GM19328 (cell line): ENCODE results near the gene C11orf21.
"Not testable (repeated sequence)": the region's sequence is repeated elsewhere in the genome, so short reads cannot be mapped to it uniquely, and the experiment has no call there.

Source experiments
- ATAC-seq: cut with Tn5 transposase; IDR thresholded peaks from one replicate; pipeline ENCODE4 v1.9.1; 2021; ENCODE audit warnings: mild to moderate bottlenecking, moderate library complexity; ENCODE audit not compliant: unreplicated experiment

C11orf21 gene

DNA sequence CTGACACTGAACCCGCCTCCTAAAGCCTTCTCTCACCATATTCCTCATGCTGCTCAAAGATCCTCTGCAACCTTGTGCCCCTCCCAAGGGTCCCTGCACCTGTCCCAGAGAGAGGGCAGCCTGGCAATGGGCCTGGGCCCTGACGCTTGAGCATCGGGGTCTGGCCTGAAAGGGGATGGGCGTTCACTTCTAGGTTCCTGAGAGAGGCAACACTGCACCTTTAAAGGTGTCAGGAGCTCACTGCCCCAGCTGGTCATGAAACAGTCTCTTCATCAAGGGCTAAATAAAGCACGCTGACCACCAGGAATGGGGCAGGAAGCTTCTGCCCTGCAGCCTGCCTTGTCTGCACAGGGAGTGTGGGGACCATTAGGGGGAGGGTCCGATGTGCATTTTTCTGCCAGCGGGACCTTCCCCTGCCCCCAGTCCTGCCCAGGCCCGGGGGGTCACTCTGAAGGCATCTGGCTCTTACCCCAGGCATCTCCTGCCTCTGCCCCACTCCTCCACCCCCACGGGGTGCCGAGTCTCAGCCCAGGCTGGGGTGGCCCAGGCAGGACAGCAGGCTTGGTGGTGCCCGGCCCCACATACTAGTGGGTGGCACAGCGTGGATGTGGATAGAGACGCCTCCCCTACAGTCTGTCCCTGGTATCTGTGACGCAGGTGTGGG lies 3.5 kb downstream of the C11orf21 start:
- ATAC-seq = no peak

DNA sequence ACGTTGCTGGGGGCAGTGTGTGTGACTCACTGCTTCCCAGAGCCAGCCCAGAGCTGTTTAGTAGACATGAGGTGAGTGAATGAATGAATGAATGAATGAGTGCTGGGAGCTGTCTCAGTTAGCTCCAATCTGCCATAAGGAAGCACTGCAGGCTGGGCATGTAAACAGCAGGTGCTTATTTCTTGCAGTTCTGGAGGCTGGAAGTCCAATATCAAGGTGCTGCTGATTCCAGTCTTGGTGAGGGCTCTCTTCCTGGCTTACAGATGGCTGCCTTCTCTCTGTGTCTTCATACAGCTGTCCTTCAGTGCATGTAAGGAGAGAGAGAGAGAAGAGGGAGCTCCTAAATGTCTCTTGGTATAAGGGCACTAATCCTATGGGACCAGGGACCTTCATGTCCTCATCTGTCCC lies 4.1 kb downstream of the C11orf21 start:
- ATAC-seq = no peak

DNA sequence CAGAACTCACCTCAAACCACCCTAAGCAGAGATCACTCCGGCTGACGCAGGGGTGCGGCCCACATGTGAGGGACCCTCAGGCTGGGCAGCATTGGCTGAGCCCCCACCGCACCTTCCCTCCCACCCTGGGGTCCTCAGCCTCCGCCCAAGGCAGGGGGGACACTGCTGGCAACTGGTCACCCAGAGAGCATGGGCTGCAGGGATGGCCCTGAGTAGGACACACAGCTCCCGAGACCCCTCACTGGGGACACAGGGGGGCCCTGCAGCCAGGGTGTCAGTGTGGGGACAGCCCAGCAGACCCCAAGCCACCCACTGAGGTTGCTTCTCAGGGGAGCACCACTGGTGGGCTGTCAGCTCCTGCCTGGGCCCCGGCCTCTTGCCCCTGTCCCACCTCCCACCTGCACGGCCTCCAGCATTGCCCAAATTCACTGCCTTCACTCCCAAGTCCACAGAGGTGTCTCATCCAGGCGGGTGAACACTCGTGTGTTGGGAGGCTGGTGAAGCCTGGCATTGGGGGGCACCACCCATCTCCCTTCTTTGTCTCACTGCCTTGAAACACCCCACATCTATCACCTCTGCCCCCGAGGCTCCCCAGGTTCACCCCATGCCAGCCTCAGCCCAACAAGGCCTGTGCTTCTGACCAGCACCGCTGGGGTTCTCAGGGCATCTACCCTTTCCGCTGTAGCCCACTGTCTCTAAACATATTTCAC lies 4.7 kb downstream of the C11orf21 start:
- ATAC-seq = no peak

DNA sequence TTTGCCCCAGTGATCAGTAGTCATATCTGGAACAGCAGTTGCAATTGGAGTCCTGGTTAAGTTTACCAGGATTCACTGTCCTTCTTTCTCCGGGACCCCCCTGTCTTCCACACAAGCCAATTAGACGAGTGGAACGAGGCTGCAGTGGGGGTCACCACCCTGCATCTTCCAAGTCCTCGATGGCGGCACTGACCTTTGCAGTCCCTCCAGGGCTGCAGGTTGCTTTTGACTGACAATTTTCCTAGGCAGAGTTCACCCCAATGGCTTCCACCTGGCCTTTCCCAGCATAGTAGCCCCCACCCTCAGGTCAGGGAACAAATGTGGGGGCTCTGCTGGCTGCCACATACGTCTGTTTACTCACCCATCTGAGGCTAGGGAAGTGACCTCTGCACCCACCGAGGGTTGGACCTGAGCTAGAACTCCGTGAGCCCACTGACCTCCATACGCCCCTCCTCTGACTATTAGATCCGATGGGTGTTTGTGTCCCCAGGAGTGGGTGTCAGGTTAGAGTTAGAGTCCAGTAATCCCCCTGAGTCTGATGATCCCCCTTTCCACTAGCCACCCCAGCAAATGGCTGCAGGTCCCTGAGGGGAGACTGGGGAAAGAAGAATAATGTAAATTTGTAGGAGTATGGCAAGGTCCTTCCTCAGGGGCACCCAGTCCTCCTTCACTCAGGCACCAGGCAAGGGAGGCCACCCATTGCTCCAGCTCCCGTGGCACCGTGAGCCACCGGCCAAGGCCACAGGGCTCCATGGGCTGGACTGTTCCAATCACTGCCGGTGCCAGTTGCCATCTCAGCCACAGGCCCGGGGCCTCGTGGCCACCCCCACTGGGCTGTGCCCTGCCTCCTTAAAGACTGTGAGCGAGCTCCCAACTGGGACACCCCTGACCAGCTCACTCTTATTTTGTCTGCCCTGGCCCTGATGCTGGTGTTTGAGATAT lies 5.5 kb downstream of the C11orf21 start:
- no peak for ATAC-seq

DNA sequence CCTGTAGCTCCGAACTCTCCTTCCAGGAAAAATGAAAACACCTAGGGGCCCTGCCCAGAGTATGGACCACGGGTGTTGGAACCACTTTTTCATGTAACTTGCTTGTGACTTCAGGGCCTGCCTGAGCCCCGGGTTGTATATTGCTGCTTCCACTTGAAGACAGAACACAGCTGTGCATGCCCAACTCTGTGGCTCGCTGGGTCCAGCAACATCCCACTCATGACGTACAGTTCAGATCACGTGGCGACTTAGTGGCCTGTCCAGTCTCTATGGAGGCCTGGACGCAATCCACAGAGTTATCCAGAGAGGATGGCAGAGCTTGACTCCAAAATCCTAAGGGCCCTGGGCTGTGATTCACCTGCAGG lies 6.8 kb downstream of the C11orf21 start:
- ATAC-seq = no peak

DNA sequence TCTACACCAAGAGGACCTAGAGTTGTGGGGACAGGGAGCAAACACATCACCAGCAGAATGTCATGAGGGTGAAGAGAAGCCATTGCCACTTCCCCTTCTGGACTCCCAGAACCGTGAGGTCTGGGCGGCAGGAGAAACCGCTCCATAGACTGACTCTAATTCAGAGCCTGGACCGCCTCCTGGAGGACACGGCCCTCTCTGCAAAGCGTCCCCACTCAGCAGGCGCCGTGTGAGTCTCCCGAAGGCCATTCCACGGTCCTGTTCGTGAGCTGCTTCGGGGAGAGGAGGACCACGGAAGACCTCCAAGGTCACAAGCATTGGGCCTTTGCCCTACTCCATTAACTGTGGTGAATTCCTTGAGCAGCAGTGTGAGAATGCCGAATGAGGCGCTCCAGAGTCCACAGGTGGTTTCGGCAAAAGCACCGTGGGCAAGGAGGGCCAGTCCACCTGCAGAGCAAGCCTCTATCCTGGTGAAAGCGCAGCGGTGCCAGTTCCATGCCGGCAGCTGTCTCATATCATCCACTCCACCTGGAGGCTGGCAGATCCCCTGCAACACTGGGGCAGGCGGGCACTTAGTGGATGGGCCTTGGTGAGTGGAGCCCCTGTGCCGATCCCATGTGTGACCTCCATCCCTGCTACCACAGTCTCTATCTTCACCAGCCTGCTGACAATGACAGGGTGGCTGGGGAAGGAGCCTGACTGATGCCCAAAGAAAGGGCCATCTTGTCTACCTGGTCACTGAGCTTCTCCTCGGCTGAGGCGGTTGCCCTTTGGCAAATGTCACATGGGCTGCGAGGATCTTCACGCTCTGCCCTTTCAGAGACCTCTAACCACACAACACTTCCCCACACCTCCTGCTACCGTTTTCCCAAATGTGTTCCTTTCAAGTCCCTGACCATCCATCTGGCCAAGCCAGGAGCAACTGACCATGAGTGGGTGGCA lies 7.5 kb downstream of the C11orf21 start:
- ATAC-seq = no peak

DNA sequence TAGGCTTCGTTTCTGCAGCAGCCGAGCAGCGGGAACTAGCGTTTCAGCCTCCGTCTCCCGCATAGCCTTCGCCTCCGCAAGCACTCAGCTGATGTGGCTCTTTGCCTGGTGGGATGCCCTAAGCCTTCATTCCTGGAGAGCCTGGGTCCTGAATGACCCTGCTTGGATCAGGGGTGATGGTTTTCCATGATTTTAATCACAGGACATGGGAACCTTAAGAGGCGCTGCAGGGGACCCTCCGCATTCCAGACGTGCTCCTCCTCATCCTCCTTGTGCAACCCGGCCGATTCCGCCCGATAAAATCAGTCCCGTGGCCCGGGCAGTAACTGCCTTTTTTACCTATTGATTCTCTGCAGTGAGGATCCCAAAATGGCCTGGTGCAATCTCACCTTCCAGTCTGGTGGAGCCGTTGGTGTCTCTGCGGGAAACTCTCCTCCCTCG lies 8.2 kb downstream of the C11orf21 start:
- no peak for ATAC-seq

DNA sequence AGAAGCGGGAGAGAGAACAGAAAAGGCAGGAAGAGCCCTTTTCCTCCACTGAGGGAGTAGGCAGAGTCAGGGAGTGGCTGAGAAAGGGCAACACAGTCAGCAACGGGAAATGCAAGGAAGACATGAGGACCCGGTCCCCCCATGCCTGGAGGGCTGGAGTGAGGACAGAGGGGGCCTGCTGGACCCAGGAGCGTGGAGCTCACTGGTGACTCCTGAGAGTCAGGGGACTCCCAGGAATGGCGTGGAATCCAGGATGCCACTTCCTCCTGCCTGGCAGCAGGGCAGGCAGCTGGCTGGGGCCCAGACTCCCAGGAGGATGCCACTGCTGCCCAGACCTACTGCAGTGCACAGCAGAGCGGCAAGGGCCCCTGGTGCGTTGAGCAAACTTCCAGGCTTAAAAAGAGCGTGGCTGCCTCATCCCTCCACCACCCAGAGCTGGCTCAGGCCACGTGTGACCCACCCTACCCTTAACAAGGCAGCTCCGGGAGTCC lies 11.3 kb downstream of the C11orf21 start:
- ATAC-seq = no peak

DNA sequence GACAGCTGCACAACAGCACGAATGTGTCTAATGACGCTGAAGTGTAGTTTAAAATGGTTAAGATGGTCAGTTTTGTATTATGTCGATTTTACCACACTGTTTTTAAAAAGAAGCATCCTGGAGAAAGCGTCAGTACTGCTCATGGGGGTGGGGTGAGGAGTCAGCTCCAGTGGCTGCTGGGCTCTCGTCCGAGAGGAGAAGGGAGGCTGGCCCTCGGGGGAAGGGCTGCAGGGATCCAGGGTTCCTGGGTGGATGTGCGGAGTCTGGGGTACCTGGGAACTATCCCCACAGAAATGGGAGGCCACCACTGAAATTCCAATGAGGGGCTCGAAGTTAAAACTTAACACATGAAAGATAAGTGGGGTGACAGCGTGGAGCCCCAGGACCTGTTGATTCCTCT lies 11.9 kb downstream of the C11orf21 start:
- ATAC-seq = no peak

DNA sequence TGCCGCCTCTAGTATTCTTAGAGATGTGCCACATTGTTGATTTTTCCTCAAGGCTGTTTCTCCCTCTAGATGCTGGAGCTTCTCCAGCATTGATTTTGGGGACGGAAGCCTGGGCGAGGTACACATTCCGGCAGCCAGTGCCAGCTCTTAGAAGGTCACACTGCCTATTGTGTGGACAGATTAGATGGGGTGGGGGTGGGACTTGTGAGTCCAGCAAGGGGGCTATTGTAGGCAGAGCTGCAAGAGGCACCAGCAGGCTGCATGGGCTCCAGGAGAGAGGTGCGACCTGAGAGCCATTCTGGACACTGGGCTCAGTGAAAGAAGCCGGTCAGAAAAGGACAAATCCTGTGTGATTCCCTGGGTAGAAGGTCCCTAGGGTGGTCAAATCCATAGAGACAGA lies 12.4 kb downstream of the C11orf21 start:
- ATAC-seq = no peak

DNA sequence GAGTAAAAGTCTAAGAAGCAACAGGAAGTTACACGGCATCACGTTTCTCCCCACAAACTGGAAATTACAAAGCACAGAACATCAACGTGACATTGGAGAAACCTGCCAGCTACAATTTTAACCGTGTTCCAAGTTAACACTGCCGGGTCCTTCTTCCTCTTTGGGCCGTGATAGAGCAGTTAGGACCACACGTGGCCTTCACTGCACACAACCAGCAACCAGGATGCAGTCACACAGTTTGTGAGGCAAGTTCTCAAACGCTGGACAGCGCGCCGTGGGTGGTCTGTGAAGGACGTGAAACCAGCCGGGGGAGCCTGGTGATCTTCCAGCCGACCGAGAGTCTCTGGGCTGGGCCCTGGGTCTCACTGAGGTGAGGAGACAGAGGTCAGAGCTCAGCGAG lies 14.6 kb downstream of the C11orf21 start:
- no peak for ATAC-seq

DNA sequence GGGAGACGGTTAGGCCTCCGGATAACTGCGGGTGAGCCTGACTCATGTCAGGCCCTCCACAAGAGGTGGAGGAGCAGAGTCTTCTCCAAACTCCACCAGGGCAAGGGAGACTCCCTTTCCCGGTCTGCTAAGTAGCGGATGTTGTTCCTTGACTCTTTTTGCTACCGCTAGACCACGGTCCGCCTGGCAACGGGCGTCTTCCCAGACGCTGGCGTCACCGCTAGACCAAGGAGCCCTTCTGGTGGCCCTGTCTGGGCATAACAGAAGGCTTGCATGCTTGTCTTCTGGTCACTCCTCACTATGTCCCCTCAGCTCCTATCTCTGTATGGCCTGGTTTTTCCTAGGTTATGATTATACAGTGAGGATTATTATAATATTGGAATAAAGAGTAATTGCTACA lies 15.4 kb downstream of the C11orf21 start:
- not testable (repeated sequence) for ATAC-seq

DNA sequence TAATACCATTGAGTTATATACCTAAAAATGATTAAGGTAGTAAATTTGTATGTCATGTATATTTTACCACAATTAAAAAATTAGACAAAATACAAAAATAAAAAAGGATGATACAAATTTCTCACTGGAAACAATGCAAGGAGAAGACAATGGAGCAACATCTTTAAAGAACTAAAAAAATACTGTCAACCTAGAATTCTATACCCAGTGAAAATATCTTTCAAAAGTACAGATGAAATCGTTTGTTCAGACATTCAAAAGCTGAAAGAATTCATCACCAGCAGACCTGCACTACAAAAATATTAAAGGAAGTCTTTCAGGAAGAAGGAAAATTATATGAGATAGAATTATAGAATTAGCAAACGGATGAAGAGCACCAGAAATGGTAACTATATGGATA lies 21.5 kb downstream of the C11orf21 start:
- ATAC-seq = no peak

DNA sequence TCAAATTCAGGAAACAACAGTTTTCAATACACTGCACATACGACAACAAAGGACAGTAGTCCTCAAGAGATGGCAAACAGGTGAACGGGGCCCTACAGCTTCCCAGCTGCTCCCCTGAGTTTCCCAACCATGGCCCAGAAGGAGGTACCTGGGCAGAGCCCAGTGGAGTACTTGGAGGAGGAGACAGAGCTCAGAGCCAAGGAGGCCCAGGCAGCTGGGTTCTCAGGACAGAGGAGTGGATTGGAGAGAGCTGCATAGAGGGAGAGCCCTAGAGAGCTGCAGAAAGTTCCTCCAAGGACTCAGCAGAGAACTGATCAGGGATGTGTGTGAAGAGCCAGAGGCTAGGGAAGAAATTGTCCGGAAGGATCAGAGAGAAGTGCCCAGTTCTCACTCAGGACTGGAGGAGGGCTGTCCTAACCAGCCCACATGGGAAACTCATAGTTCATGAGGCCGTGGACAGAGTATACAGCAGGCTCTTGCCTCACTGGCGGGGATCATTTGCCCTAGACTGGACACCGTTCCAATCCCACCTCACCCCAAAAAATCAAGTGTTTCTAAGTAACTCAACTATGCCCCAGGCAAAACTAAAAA lies 23.7 kb downstream of the C11orf21 start:
- no peak for ATAC-seq

DNA sequence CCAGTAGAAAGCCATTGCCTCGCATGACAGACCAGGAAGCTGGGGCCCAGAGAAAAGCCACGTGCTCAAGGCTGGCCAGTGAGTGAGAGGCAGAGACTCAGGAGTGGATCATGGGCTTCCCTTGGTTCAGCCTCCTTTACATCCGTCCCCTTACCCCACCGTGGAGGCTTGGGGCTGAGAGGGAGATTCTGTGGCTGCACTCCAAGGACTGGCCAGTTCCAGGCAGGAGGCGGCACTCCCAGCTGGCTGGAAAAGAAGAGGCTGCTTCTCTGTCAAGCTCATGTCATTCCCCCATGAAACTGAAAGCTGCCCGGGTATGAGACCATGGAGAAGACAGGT lies 24.7 kb downstream of the C11orf21 start:
- no peak for ATAC-seq

DNA sequence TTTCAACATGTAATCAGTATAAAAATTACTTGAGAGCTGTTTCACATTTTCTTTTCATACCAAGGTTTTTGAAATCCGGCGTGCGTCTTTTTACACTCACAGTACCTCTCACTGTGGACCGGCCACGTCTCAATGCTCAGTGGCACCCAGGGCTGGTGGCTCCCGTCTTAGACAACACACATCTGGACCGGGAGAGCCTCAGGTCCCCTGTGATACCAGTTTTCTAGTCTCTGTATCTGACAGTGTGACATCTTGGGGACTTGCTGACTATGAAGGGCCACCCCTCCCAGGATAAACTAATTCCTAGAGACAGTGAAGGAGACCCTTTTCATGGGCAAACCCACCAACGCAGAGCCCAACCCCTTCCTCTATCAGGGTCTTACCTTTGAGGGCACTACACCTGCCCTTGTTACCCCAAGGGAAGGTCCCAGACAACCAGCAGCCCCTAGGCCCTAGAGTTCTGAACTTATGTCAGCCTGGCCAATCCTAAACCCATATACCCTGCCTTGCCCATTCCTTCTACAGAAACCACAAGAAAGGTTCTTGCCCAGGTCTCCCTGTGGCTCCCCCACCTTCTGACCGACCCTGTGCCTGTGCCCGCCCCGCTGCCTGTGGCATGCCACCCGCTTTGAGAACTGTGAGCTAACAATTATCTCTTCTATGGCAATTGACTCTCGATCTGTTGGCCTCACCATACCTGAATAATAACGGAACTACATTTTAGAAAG lies 25.3 kb downstream of the C11orf21 start:
- ATAC-seq = no peak

DNA sequence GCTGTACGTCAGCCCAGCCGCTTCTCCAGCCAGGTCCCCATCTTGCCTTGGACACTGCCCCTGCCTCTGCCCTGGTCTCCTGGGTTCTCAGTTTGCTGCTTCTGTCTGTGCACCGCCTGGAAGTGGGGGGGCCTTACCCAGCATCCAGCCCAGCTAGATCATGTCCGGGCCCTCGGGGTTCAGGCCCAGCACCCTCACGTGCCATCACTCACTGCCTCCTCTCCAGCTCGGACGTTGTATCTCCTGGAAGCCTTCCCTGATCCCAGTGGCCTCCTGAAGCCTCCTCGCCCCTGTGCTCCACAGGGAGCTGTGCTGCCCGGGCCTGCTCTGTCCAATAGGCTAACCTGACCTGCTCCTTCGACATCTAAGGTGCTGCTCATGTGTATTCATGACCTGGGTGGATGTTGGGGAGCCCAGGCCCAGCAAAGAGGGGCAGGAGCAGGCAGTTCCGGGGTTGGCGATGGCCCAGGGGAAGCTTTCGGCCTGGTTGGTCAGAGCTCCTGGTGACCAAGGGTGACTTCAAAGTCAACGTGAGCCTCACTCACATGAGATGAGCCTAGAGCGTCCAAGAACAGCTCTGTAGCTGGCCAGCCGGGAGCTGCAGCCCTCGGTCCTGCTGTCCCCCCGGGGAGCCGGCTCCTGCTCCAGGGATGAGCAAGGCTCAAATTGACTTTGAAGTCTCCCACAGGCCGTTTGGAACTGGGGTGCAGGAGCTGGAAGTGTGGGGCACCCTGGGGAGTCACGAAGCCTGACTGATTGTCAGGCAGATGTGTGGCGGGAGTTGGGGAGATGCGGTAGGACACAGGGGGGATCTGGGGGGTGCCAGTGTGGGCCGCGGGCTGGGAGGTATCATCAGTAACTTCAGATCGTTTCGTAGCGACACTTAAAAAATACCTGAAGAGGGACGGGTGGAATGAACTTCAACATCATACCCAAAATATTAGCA lies 26.1 kb downstream of the C11orf21 start:
- ATAC-seq = no peak

DNA sequence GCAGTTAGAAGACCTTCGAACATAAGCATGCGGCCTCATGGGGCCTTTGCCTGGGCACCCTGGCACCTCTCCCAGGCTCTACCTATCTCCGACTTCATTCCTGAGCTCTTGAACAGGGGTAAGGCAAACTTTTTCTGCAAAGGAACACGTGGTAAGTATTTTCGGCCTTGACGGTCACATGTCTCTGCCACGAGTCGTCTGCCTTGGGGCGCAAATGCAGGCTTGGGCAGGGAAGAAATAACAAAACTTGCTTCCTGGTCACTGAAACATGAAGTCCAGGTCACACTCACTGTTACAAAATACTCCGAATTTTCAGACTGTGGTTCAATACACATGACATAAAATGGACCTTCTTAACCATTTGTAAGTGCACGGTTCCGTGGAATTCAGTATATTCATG lies 27.9 kb downstream of the C11orf21 start:
- ATAC-seq = no peak
